NCI-H748 treated with DMSO at 0.1 percent for 48 hours (cell line): ENCODE data around the gene ATP5MG.

ENCODE experiments used
- DNase-seq: peaks from one replicate; lab custom pipeline; 2025; lab: John Stamatoyannopoulos, UW

Gene ATP5MG

GRCh38 chr11:118442908-118443589, 41.6 kb downstream of the ATP5MG start:
- DNase-seq, result no peak

- DNase-seq, result no peak
Measured at GRCh38 chr11:118443590-118444218, 42.3 kb downstream of the ATP5MG start.

- no peak for DNase-seq
Measured at GRCh38 chr11:118447423-118447822, 46.0 kb downstream of the ATP5MG start.

GRCh38 chr11:118448294-118448693, 46.9 kb downstream of the ATP5MG start:
- no peak for DNase-seq

- no peak for DNase-seq
Measured at GRCh38 chr11:118449316-118449918, 48.0 kb downstream of the ATP5MG start.

GRCh38 chr11:118450451-118450850, 49.0 kb downstream of the ATP5MG start:
- DNase-seq, result no peak
